ENCODE data around the gene RGL2. TPM values are rescaled to one million over a fixed set of nuclear protein-coding genes. Genes with fewer than 3 reads are reported as not detected.

Gene RGL2
- total RNA-seq, 1 experiment from 2014 or later: 35.1 TPM

- Histone ChIP-seq H3K4me3 (ENCODE audit: low read length) (peak overlapping the region; percentile 90), H3K9ac (ENCODE audit: low read length) (peak overlapping the region; percentile 90)
Observed at GRCh38 chr6:33248932-33249731, 49.6 kb downstream of the RGL2 start.

GRCh38 chr6:33248643-33248931 lies 50.2 kb downstream of the RGL2 start:
- H3K4me2 ChIP-seq (ENCODE audit: low read depth, low read length, poor library complexity, severe bottlenecking): peak overlapping the region; percentile 94
- no peaks in the 10 kb centered on the region for H4K20me1 ChIP-seq (ENCODE audit: insufficient read depth, low read depth, low read length)
- DNase-seq: no peak
- H3K36me3 ChIP-seq (ENCODE audit: insufficient read depth, low read length): peaks cover 7% of the 10 kb centered on the region; the same call in 1 of the 2 replicates
- H3K9me3 ChIP-seq (ENCODE audit: low read length): no peaks in the 10 kb centered on the region
- H3K27me3 ChIP-seq (ENCODE audit: low read length): no peaks in the 10 kb centered on the region
- H3K4me3 ChIP-seq (ENCODE audit: low read length): peak overlapping the region; percentile 73
- peak overlapping the region; percentile 73 for H3K9ac ChIP-seq (ENCODE audit: low read length)
- no peaks in the 10 kb centered on the region for H3K9me2 ChIP-seq (replicated peaks; ENCODE audit: insufficient read depth, low read length)
- H3K27ac ChIP-seq (ENCODE audit: low read length): peak overlapping the region; percentile 42
- peaks cover 24% of the 10 kb centered on the region for H3K4me1 ChIP-seq (ENCODE audit: low read length)
- peaks cover 17% of the 10 kb centered on the region for H3K79me2 ChIP-seq (ENCODE audit: low read length)
- peak overlapping the region; percentile 90 for H2AFZ ChIP-seq (ENCODE audit: low read length)

More at GRCh38 chr6:33248932-33249731, 49.6 kb downstream of the RGL2 start:
- H3K9me3 ChIP-seq (ENCODE audit: low read length): no peaks in the 10 kb centered on the region
- no peaks in the 10 kb centered on the region for H4K20me1 ChIP-seq (ENCODE audit: insufficient read depth, low read depth, low read length)
- peaks cover 7% of the 10 kb centered on the region; the same call in 1 of the 2 replicates for H3K36me3 ChIP-seq (ENCODE audit: insufficient read depth, low read length)
- peak; percentile 99 for DNase-seq
- H3K4me1 ChIP-seq (ENCODE audit: low read length): peaks cover 24% of the 10 kb centered on the region
- no peaks in the 10 kb centered on the region for H3K9me2 ChIP-seq (replicated peaks; ENCODE audit: insufficient read depth, low read length)
- peak overlapping the region; percentile 99 for H3K4me2 ChIP-seq (ENCODE audit: low read depth, low read length, poor library complexity, severe bottlenecking)
- peak overlapping the region; percentile 90 for H2AFZ ChIP-seq (ENCODE audit: low read length)
- H3K27ac ChIP-seq (ENCODE audit: low read length): peak overlapping the region; percentile 75
- H3K79me2 ChIP-seq (ENCODE audit: low read length): peaks cover 17% of the 10 kb centered on the region
- H3K27me3 ChIP-seq (ENCODE audit: low read length): no peaks in the 10 kb centered on the region

GRCh38 chr6:33247977-33248642 lies 50.6 kb downstream of the RGL2 start:
- Histone ChIP-seq H3K27ac (ENCODE audit: low read length) (peak overlapping the region; percentile 42), H3K4me2 (ENCODE audit: low read depth, low read length, poor library complexity, severe bottlenecking) (peak overlapping the region; percentile 94), H4K20me1 (ENCODE audit: insufficient read depth, low read depth, low read length) (no peaks in the 10 kb centered on the region), H3K4me3 (ENCODE audit: low read length) (peak overlapping the region; percentile 73), H3K9me3 (ENCODE audit: low read length) (no peaks in the 10 kb centered on the region), H3K36me3 (ENCODE audit: insufficient read depth, low read length) (peaks cover 7% of the 10 kb centered on the region; the same call in 1 of the 2 replicates), H3K79me2 (ENCODE audit: low read length) (peaks cover 17% of the 10 kb centered on the region), H3K4me1 (ENCODE audit: low read length) (peaks cover 24% of the 10 kb centered on the region), H3K9ac (ENCODE audit: low read length) (peak overlapping the region; percentile 73), H2AFZ (ENCODE audit: low read length) (peak overlapping the region; percentile 100), H3K27me3 (ENCODE audit: low read length) (no peaks in the 10 kb centered on the region), H3K9me2 (replicated peaks; ENCODE audit: insufficient read depth, low read length) (no peaks in the 10 kb centered on the region)
- peak; percentile 96 for DNase-seq

GRCh38 chr6:33243476-33243875 lies 55.3 kb downstream of the RGL2 start:
- Histone ChIP-seq H3K4me1 (ENCODE audit: low read length) (peaks cover 7% of the 10 kb centered on the region), H3K9ac (ENCODE audit: low read length) (no peak overlapping the region), H3K4me3 (ENCODE audit: low read length) (no peak overlapping the region), H2AFZ (ENCODE audit: low read length) (no peak overlapping the region), H3K4me2 (ENCODE audit: low read depth, low read length, poor library complexity, severe bottlenecking) (no peak overlapping the region), H3K9me2 (replicated peaks; ENCODE audit: insufficient read depth, low read length) (no peaks in the 10 kb centered on the region), H3K79me2 (ENCODE audit: low read length) (no peaks in the 10 kb centered on the region), H3K27me3 (ENCODE audit: low read length) (no peaks in the 10 kb centered on the region), H4K20me1 (ENCODE audit: insufficient read depth, low read depth, low read length) (no peaks in the 10 kb centered on the region), H3K36me3 (ENCODE audit: insufficient read depth, low read length) (no peaks in the 10 kb centered on the region), H3K9me3 (ENCODE audit: low read length) (no peaks in the 10 kb centered on the region), H3K27ac (ENCODE audit: low read length) (no peak overlapping the region)
- no peak for DNase-seq

GRCh38 chr6:33241968-33242367 lies 56.8 kb downstream of the RGL2 start:
- Histone ChIP-seq H3K9me2 (replicated peaks; ENCODE audit: insufficient read depth, low read length) (no peaks in the 10 kb centered on the region), H3K4me2 (ENCODE audit: low read depth, low read length, poor library complexity, severe bottlenecking) (no peak overlapping the region), H3K27me3 (ENCODE audit: low read length) (no peaks in the 10 kb centered on the region), H2AFZ (ENCODE audit: low read length) (no peak overlapping the region), H3K27ac (ENCODE audit: low read length) (no peak overlapping the region), H3K4me3 (ENCODE audit: low read length) (no peak overlapping the region), H3K9me3 (ENCODE audit: low read length) (no peaks in the 10 kb centered on the region), H4K20me1 (ENCODE audit: insufficient read depth, low read depth, low read length) (no peaks in the 10 kb centered on the region), H3K79me2 (ENCODE audit: low read length) (no peaks in the 10 kb centered on the region), H3K4me1 (ENCODE audit: low read length) (no peaks in the 10 kb centered on the region), H3K9ac (ENCODE audit: low read length) (no peak overlapping the region), H3K36me3 (ENCODE audit: insufficient read depth, low read length) (no peaks in the 10 kb centered on the region)
- DNase-seq: no peak

Other genes starting within 250 kb of the RGL2 start
- 571 and 780 TPM in 2 replicates for gene HLA-DPA1, start 225.3 kb downstream of the RGL2 start, total RNA-seq (2014; rRNA removed; shearing (Covaris generic); ENCODE audit: low replicate concordance)
- 236 and 601 TPM in 2 replicates for gene HLA-DPB1, start 223.0 kb downstream of the RGL2 start, total RNA-seq (2014; rRNA removed; shearing (Covaris generic); ENCODE audit: low replicate concordance)
- gene COL11A2, start 106.5 kb downstream of the RGL2 start, total RNA-seq (2014; rRNA removed; shearing (Covaris generic); ENCODE audit: low replicate concordance): 0.41 and 1.0 TPM in 2 replicates
- gene RXRB, start 98.3 kb downstream of the RGL2 start, total RNA-seq (2014; rRNA removed; shearing (Covaris generic); ENCODE audit: low replicate concordance): 26.2 and 31.1 TPM in 2 replicates
- gene SLC39A7, start 98.1 kb downstream of the RGL2 start, total RNA-seq (2014; rRNA removed; shearing (Covaris generic); ENCODE audit: low replicate concordance): 14.0 and 31.9 TPM in 2 replicates
- gene HSD17B8, start 94.3 kb downstream of the RGL2 start, total RNA-seq (2014; rRNA removed; shearing (Covaris generic); ENCODE audit: low replicate concordance): 15.5 and 26.2 TPM in 2 replicates
- 14.2 and 38.7 TPM in 2 replicates for gene RING1, start 90.4 kb downstream of the RGL2 start, total RNA-seq (2014; rRNA removed; shearing (Covaris generic); ENCODE audit: low replicate concordance)
- gene VPS52, start 27.1 kb downstream of the RGL2 start, total RNA-seq (2014; rRNA removed; shearing (Covaris generic); ENCODE audit: low replicate concordance): 21.6 and 76.5 TPM in 2 replicates
- 7,996 and 13,063 TPM in 2 replicates for gene RPS18, start 26.9 kb downstream of the RGL2 start, total RNA-seq (2014; rRNA removed; shearing (Covaris generic); ENCODE audit: low replicate concordance)
- 3.4 and 16.2 TPM in 2 replicates for gene B3GALT4, start 21.8 kb downstream of the RGL2 start, total RNA-seq (2014; rRNA removed; shearing (Covaris generic); ENCODE audit: low replicate concordance)
- gene WDR46, start 9.7 kb downstream of the RGL2 start, total RNA-seq (2014; rRNA removed; shearing (Covaris generic); ENCODE audit: low replicate concordance): 59.6 and 91.1 TPM in 2 replicates
- gene PFDN6, start 9.3 kb downstream of the RGL2 start, total RNA-seq (2014; rRNA removed; shearing (Covaris generic); ENCODE audit: low replicate concordance): 66.7 and 126 TPM in 2 replicates
- gene TAPBP, start 15.1 kb upstream of the RGL2 start, total RNA-seq (2014; rRNA removed; shearing (Covaris generic); ENCODE audit: low replicate concordance): 102 and 188 TPM in 2 replicates
- 4.9 and 11.8 TPM in 2 replicates for gene ZBTB22, start 18.8 kb upstream of the RGL2 start, total RNA-seq (2014; rRNA removed; shearing (Covaris generic); ENCODE audit: low replicate concordance)
- gene DAXX, start 24.0 kb upstream of the RGL2 start, total RNA-seq (2014; rRNA removed; shearing (Covaris generic); ENCODE audit: low replicate concordance): 45.8 and 55.6 TPM in 2 replicates
- gene KIFC1, start 92.9 kb upstream of the RGL2 start, total RNA-seq (2014; rRNA removed; shearing (Covaris generic); ENCODE audit: low replicate concordance): 37.8 and 42.8 TPM in 2 replicates
- gene PHF1, start 112.1 kb upstream of the RGL2 start, total RNA-seq (2014; rRNA removed; shearing (Covaris generic); ENCODE audit: low replicate concordance): 32.6 and 66.6 TPM in 2 replicates
- gene CUTA, start 119.2 kb upstream of the RGL2 start, total RNA-seq (2014; rRNA removed; shearing (Covaris generic); ENCODE audit: low replicate concordance): 223 and 260 TPM in 2 replicates
- 16.3 and 16.7 TPM in 2 replicates for gene SYNGAP1, start 121.1 kb upstream of the RGL2 start, total RNA-seq (2014; rRNA removed; shearing (Covaris generic); ENCODE audit: low replicate concordance)
- 5.1 and 6.8 TPM in 2 replicates for gene ZBTB9, start 155.6 kb upstream of the RGL2 start, total RNA-seq (2014; rRNA removed; shearing (Covaris generic); ENCODE audit: low replicate concordance)

Data from Karpas-422 (cell line).